HUDEP-2 (cell line): ENCODE results near the gene PROZ.

Experiments
- DNase-seq, 76 experiments: peaks; one replicate each; lab custom pipeline; 2025; ENCODE audit not compliant: unreplicated experiment in 76 of 76; lab: John Stamatoyannopoulos, UW

Gene PROZ

GRCh38 chr13:113196970-113197737, 38.7 kb downstream of the PROZ start:
- no peak for DNase-seq

GRCh38 chr13:113201815-113202214, 43.4 kb downstream of the PROZ start:
- DNase-seq: no peak

DNA sequence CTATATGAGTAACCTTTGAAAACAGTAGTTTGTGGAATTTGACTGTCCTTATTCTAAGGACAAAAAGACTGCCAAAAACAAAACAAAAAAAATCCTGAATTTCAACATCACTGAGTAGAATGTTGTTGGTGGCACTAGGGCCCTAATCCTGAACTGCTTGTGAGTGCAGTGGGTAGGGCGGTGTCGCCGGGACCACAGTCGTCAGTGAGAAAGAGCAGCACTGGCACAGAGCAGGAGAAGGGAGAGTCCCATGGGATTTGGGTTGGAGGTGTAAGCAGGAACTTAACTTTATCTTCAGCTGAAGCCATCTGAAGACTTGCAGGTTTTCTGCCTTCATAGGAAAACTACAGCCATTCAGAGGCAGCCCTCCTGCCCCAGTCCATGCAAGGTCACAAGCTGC, 44.5 kb downstream of the PROZ start:
- DNase-seq: no peak

GRCh38 chr13:113203507-113204377, 45.3 kb downstream of the PROZ start:
- no peak for DNase-seq

- no peak for DNase-seq
Observed at GRCh38 chr13:113204378-113204734, 45.9 kb downstream of the PROZ start.

- no peak for DNase-seq
Observed at GRCh38 chr13:113205428-113205931, 47.0 kb downstream of the PROZ start.

- DNase-seq: no peak
Observed at GRCh38 chr13:113207460-113207859, 49.0 kb downstream of the PROZ start.

DNA sequence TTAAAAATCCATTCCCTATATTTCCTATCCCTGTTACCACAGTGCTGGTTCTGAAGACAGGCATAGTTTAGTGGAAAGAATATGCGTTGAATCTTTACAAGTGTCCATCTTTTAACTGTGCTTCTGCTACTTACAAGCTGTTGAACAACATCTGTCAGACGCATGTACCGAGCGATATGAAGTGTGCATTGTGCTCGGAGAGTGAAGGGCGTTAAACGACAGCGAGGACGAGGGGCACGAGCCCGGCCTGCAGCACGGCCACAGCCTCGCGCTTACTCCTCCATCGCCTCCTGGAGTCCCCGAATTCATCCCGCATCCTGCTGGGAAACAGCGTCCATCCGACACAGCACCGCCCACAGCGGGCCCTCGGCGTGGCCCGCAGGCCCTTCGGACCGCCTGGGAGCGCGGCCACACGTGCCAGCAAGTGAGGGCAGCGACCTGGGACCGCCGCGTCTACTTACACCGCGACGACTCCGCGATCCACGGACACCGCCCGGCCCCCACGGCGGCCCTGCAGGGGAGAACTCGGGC, 49.5 kb downstream of the PROZ start:
- DNase-seq: peak in 13 of 76 experiments; percentile 7 to 64 (median 26)

DNA sequence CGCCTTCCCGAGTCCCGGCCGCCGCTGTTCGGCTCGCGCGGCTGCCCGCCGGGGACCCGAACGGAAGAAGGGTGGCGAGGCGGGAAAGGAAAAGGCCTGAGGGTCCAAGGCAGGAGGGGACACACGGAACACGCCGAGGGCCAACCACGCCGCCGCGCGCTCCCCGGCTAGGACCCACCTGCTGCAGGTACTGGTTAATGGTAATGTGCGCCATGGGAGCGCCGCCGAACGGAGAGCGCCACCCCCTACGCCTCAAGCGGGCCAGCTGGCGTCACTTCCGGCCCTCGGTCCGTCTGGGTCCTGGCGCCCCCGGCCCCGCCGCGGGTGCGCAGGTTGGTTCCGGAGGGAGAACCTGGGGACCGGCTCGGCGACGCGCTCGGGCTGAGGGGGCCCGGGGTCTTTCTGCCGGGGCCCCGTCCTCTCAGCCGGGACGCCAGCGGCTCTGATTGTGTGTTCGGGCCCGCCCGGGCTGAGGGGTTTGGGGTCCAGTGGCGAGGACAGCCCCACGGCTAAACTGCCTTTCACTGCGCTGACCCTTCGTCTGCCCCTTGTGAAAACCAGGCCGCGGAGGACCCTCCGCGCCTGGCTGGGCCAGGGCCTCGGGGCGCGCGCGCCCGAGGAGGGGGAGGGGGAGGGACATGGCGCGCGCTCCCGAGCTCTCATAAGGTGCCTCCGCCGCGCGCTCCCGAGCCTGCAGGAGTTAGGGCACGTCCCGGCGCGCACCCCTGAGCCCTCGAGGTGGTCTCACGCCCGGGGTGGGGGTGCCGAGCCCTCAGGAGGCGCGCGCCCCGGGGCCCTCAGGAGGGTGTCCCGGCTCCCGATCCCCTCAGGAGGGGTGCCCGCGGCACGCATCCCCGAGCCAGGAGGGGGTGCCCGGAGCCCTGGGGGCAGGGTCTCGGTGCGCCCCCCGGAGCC, 50.2 kb downstream of the PROZ start, which contains the start of gene PCID2:
TSS of gene PCID2 (minus strand) at position 249 of the 915 bp plus-strand sequence. CDS start at position 214, 35 bp downstream.
- peak in 75 of 76 experiments; percentile 9 to 96 (median 80) for DNase-seq

DNA sequence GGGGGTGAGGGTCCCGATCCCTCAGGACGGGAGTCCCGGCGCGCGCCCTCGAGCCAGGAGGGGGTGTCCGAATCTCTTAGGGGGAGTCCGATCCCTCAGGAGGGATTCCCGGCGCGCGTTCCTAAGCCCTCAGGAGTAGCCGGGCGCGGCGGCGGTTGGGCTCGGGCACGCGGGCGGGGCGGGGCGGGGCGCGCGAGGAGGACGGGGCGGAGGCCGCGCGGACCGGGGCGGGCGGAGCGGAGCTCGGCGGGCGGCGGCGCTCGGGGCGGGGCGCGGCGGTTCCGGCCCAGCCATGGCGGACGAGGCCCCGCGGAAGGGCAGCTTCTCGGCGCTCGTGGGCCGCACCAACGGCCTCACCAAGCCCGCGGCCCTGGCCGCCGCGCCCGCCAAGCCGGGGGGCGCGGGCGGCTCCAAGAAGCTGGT, 50.9 kb downstream of the PROZ start, which contains the start of gene CUL4A:
TSS of gene CUL4A (plus strand) at position 278 of the 423 bp plus-strand sequence. CDS start at position 293, 15 bp downstream.
- DNase-seq: peak in 57 of 76 experiments; percentile 15 to 82 (median 56)

DNA sequence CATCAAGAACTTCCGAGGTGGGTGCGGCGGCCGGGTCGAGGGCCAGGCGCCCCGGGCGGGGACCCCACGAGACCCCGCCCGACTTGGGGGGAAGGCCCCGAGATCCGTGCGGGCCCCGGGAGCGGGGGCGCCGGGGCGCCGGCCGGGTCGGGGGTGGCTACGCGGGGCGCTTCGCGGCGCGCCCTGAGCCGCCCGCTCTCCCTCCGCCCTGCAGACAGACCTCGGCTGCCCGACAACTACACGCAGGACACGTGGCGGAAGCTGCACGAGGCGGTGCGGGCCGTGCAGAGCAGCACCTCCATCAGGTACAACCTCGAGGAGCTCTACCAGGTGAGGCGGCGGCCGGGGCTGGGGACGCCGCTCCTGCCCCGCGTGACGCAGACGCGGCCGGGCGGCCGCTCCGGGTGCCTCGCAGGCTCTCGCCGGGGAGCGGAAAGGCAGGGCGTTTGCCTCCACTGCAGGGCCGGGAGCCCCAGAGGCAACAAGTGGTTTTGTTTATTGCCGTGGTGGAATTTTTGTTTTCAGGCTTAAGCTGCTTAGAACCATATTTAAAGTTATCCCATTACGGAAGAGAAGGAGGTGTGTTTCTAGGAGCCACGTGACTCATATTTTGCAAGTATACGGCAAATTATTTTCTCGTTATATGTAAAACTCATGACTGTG, 51.4 kb downstream of the PROZ start:
- DNase-seq: peak in 50 of 76 experiments; percentile 5 to 58 (median 31)

DNA sequence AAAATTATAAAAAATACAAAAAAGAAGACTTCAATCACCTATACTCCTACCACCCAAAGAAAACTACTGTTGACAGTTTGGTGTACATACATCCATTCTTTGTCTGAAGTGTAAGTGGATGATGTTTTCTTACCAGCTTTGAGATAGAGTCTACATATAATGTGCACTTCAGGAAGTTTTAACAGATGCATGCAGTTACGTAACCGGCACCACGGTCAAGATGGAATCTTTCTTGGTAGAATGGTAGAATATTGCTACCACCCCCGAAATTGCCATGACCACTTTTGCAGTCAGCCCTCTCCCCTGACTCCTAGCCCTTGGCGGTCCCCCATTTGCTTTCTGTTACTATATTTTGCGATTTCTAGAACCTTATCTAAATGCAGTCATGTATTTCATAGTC, 52.4 kb downstream of the PROZ start:
- DNase-seq: no peak

DNA sequence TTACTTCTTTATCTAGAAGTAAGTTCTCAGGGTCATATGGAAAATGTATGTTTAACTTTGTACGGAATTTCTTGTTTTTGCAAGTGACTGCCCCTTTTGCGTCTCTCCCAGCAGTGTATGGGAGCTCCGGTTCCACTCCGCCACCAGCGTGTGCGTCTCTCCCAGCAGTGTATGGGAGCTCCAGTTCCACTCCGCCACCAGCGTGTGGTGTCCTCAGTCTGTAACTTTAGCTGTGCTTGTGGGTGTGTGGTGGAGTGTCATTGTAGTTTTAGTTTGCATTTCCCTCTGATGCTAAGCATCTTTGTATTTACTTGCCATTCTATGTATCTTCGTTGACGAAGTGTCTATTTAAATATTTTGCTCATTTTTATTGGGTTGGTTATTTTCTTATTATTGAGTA, 53.3 kb downstream of the PROZ start:
- peak in 18 of 76 experiments; percentile 5 to 43 (median 15) for DNase-seq

GRCh38 chr13:113216254-113217048, 58.0 kb downstream of the PROZ start:
- peak in 9 of 76 experiments; percentile 7 to 26 (median 16) for DNase-seq

DNA sequence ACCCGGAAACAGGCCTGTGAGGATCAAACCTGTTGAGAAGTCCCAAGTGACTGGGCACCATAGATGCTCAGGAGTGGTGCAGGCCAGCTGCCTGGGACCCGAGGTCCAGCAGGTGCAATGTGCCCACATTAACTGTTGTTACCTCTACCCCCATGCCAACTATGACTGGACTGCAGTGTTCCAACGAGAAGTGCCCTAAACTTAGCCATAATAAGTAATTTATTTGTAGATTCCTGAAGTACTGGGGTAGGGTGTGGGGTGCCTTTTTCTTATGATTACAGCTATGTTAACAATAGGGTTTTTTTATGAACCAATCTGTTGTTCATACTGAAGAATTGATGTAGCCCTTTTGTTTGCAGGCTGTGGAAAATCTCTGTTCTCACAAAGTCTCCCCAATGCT, 60.1 kb downstream of the PROZ start:
- no peak for DNase-seq

GRCh38 chr13:113219256-113219940, 61.0 kb downstream of the PROZ start:
- peak in 44 of 76 experiments; percentile 5 to 68 (median 32) for DNase-seq

DNA sequence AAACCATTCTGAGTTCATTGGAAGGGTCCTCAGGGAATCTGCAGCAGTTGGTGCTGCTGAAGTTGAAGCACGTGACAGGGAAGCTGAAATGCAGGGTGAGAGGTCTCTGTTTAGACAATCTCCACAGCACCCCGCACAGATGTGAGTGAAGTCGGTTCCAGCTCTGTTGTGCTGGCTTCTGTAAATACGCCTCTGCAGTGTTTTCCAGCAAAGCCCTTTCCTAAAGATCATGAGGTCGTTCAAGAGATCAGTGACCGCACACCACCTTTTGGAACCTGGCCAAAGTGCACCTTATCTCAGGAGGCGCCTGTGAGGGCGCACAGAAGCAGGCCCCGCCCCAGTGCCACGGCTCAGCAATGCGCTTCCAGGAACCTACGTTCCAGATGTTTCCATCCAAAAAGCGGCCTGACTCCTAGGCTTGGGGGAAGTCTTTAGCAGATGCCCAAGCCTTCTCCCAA, 61.7 kb downstream of the PROZ start:
- DNase-seq: peak in 74 of 76 experiments; percentile 25 to 97 (median 84)

GRCh38 chr13:113220877-113221276, 62.4 kb downstream of the PROZ start:
- DNase-seq: no peak
